CD1c-positive myeloid dendritic cell (primary cell): ENCODE results near the gene FOXI2.
A peak's percentile ranks its signal among the peaks of the same experiment; 100 is the strongest.

Experiments used
- DNase-seq: peaks from one replicate; pipeline ENCODE4 v3.0.0-alpha.2; 2016; ENCODE audit errors: extremely low spot score

The FOXI2 gene

DNA sequence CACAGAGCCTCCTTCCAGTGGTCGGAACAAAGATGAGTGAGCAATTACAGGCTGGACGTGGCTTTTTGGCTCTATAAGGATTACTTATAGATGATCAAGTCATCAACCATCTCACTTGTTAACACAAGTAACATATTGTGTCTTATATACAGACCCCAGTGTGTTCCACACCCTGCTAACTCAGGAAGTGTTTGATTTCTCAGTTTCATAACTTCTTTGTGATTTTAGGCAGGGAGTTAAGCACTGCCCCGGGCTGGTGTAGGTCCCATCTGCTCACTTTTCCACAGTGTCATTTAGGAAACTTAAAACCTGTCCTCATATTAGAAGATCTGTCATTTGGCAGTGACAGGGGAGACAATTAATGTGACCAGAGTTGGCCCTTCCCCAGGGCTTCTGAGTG is 6.2 kb downstream of the FOXI2 start:
- DNase-seq, result no peak

- DNase-seq, result no peak
These were observed 8.0 kb downstream of the FOXI2 start for GRCh38 chr10:127744956-127745355.

DNA sequence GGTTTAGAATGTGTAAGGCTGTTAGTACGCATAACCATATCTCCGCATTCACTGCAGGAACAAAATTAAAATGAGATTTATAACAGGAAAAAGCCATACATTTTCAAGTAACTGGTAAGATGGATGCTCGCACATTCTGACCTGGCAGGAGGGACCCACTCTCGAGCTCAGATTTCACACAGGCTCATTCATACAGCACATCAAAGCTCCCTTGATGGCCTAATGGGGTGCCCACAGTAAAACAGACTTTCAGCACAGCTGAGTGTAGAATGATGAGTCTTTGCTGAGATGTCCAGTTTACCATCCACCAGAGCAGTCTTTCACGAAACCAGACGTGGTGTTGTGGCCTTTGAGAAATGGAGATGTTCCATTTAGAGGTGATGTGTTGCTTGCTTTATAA is 8.9 kb downstream of the FOXI2 start:
- DNase-seq, result no peak

DNA sequence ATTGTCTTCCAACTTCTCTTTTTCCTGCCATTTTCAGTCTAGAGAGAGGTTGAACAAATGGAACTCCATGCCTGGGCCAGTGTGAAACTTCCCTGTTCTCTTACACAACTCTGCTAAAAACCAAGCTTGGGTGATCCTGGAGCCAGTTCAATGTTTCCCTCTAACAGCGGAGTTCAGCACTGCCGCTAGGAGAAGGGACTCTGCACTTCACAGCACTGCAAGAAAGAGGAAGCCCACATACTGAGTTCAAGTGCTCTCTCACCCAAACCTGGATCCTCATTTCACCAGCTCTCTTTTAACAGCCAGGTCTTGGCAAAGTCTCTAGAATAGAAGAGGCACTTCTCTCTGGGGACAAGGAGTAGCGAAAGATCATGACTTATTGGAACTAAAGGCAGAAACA is 18.8 kb downstream of the FOXI2 start:
- peak; percentile 57 for DNase-seq

- no peak for DNase-seq
These were observed 19.3 kb downstream of the FOXI2 start for GRCh38 chr10:127756264-127756663.

GRCh38 chr10:127757033-127757432 is 20.0 kb downstream of the FOXI2 start:
- no peak for DNase-seq

DNA sequence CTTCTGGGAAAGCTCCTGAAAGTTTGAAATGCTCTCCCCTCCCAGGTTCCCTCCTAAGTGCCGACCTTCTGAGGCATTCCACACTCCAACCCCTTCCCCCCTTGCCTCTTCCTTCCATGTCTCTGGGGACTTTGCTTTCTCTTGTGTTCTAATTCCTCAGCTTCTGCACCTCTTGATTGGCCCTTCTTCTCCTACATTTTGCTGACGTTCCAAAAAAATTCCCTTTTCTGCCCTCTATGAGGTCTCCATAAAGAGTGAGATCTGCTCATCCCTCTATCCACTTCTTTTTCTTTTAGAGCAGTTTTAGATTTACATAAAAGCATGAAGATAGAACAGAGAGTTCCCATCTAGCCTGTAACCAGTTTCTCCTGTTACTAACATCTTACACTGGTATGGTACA is 22.3 kb downstream of the FOXI2 start:
- DNase-seq, result no peak

GRCh38 chr10:127762925-127763324 is 25.9 kb downstream of the FOXI2 start:
- DNase-seq, result no peak

- DNase-seq, result no peak
These were observed 38.0 kb downstream of the FOXI2 start for GRCh38 chr10:127774766-127775559.

DNA sequence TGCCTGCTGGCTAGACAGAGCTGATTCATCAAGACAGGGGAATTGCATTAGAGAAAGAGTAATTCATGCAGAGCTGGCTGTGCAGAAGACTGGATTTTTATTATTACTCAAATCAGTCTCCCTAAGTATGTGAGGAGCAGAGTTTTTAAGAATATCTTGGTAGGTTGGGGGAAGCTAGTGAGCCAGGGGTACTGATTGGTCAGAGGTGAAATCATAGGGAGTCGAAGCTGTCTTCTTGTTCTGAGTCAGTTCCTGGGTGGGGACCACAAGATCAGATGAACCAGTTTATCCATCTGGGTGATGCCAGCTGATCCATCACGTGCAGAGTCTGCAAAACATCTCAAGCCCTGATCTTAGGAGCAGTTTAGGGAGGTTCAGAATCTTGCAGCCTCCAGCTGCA is 39.8 kb downstream of the FOXI2 start:
- DNase-seq, result no peak

- DNase-seq, result no peak
These were observed 44.4 kb downstream of the FOXI2 start for GRCh38 chr10:127781412-127781811.

DNA sequence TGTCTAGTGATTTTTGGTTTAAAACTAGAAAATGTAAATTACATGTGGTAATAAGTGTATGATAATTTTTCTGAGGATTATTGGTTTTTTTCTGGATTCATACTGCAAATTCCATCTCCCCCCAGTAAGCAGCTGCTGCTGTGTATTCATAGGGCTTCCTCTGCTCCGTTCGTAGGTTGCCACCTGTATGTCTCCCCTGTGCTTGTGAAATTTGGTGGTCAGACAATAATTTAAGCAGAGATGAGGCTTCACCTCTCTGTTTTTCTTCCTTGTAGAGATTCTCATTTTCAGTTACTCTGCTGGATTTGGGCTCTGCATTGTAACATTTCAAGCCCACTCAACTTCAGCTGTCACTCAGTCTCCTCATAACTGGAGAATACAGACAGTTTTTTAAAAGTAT is 50.9 kb downstream of the FOXI2 start:
- DNase-seq, result no peak

- DNase-seq, result no peak
These were observed 53.2 kb downstream of the FOXI2 start for GRCh38 chr10:127790066-127790624.
